Measurements from ENCODE around the gene C9orf50.

C9orf50 gene

DNA sequence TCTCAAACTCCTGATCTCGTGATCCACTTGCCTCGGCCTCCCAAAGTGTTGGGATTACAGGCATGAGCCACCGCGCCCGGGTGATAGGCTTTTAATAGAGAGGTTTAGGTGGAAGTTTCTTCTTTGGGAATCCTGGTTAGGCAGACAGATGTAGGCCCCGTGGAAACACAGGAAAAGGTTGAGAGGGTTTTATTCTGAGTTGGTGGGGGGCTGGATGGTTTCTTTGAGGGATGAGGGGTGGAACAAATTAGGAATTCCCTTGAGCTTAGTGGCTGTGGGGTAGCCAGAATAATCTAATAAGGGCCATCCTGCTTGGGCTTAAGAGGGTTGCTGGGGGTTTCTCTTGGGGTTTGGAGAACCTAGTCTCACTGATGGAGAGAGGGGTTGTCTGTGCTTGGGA, 30.4 kb downstream of the C9orf50 start:
- Mint-ChIP-seq H3K36me3 (ENCODE audit: low read depth) (no peaks in the 10 kb centered on the region), H3K4me1 (peaks cover 68% of the 10 kb centered on the region), H3K9me3 (no peaks in the 10 kb centered on the region), H3K4me3 (peak overlapping the region in 1 of 3 experiments; percentile 14), H3K27ac (peak overlapping the region; percentile 31 to 47 (median 47)), H3K27me3 (ENCODE audit: low read depth) (no peaks in the 10 kb centered on the region)
- TF ChIP-seq, protein P1, sequence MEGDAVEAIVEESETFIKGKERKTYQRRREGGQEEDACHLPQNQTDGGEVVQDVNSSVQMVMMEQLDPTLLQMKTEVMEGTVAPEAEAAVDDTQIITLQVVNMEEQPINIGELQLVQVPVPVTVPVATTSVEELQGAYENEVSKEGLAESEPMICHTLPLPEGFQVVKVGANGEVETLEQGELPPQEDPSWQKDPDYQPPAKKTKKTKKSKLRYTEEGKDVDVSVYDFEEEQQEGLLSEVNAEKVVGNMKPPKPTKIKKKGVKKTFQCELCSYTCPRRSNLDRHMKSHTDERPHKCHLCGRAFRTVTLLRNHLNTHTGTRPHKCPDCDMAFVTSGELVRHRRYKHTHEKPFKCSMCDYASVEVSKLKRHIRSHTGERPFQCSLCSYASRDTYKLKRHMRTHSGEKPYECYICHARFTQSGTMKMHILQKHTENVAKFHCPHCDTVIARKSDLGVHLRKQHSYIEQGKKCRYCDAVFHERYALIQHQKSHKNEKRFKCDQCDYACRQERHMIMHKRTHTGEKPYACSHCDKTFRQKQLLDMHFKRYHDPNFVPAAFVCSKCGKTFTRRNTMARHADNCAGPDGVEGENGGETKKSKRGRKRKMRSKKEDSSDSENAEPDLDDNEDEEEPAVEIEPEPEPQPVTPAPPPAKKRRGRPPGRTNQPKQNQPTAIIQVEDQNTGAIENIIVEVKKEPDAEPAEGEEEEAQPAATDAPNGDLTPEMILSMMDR (IDR thresholded peaks at IDR 0.05; ENCODE audit: unreplicated experiment in 3 of 3) = no peak

DNA sequence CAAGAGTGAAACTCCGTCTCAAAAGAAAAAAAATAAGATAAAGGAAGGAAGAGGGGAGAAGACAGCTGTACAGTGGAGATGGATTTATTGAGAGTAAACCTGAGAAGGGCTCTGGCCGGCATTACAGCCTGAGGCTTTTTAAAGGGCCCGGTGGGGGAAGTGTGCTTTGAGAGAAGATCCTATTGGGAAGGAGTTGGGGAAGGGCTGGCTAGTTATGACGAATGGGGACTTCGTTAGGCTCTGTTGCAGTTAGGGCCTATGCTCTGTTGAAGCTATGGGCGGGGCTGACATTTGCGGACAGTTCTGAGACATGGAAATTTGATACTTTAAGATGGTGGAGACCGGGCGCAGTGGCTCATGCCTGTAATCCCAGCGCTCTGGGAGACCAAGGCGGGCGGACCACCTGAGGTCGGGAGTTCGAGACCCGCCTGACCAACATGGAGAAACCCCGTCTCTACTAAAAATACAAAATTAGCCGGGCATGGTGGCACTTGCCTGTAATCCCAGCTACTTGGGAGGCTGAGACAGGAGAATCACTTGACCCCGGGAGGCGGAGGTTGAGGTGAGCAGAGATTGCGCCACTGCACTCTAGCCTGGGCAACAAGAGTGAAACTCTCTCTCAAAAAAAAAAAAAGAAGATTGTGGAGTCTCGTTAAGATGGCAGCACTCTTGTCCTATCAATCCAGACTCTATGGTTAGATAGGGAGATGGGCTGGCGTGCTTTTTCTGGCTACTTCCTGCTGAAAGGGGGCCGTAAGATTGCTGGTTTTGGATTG, 33.2 kb downstream of the C9orf50 start:
- TF ChIP-seq, protein P1 (IDR thresholded peaks at IDR 0.05; ENCODE audit: unreplicated experiment in 3 of 3) = no peak
- Mint-ChIP-seq H3K4me3 (peak overlapping the region in 2 of 3 experiments; percentile 3 to 4), H3K36me3 (ENCODE audit: low read depth) (no peaks in the 10 kb centered on the region)

DNA sequence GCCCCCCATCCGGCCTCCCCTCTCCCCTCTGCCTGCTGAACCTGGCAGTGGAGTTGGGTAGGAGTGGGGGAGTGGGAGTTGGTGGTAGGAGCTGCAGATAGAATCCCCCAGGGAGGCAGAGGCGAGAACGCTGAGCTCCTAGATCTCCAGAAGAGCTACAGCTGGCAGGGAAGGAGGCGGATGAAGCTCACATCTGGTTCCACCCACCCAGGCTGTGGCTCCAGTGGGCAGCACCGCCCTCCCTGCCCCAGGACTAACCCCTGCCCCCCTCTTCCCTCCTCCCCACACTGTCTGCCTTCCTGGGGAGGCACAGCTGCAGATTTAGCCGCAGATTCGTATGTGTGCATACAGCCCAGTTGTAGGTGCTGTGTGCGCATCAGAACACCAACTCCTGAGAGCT, 34.2 kb downstream of the C9orf50 start:
- Mint-ChIP-seq H3K9me3 (no peaks in the 10 kb centered on the region), H3K27ac (peak overlapping the region; percentile 83 to 94 (median 93)), H3K4me3 (peak overlapping the region in 1 of 3 experiments; percentile 9), H3K4me1 (peaks cover 51% of the 10 kb centered on the region), H3K36me3 (ENCODE audit: low read depth) (no peaks in the 10 kb centered on the region), H3K27me3 (ENCODE audit: low read depth) (no peaks in the 10 kb centered on the region)
- TF ChIP-seq, protein P1 (IDR thresholded peaks at IDR 0.05; ENCODE audit: unreplicated experiment in 3 of 3) = no peak

More for the DNA sequence above, 33.2 kb downstream of the C9orf50 start:
- peaks cover 50% of the 10 kb centered on the region for H3K4me1 Mint-ChIP-seq
- H3K27me3 Mint-ChIP-seq (ENCODE audit: low read depth) = no peaks in the 10 kb centered on the region
- no peaks in the 10 kb centered on the region for H3K9me3 Mint-ChIP-seq
- H3K27ac Mint-ChIP-seq = peak overlapping the region; percentile 83 to 94 (median 93)

DNA sequence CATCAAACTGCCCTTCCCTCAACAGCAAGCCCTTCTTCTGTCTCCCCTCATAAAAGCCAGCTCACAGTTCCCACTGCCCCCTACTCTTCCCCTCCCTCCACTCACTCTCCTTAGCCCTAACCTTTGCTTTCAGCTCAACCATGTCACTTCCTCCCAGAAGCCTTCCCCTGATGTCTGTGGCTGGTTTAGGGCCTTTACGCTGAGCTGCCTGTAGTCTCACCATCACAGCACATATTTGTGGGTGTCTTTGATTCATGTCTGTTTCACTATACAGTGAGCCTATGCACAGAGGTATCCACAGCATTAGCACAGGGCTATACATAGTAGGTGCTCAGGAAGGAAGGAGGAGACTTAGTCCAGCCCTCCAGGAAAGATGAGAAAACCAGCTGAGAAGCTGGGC, 34.7 kb downstream of the C9orf50 start:
- H3K36me3 Mint-ChIP-seq (ENCODE audit: low read depth) = no peaks in the 10 kb centered on the region
- no peak overlapping the region for H3K4me3 Mint-ChIP-seq
- no peaks in the 10 kb centered on the region for H3K9me3 Mint-ChIP-seq
- H3K27me3 Mint-ChIP-seq (ENCODE audit: low read depth) = no peaks in the 10 kb centered on the region
- TF ChIP-seq, protein P1 (IDR thresholded peaks at IDR 0.05; ENCODE audit: unreplicated experiment in 3 of 3) = no peak
- peaks cover 53% of the 10 kb centered on the region for H3K4me1 Mint-ChIP-seq
- H3K27ac Mint-ChIP-seq = peak overlapping the region; percentile 83 to 94 (median 93)

DNA sequence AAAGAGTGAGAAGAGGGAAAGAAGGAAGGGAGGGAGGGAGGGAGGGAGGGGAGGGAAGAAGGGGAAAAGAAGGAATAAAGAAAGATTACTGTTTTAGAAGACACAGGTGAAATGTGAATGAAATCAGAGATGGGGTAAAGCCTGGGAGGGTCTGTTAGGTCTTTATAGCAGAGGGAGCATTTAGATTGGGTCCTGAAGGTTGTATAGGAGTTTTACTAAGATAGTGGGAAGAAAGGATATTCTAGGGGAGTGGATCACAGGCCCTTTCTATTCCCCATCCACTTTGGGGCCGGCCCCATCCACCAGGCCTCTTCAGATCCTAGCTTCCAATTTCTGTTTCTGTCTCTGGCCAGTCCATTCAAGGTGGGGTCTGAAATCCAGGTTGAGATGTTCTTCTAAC, 35.5 kb downstream of the C9orf50 start:
- no peak overlapping the region for H3K4me3 Mint-ChIP-seq
- H3K27ac Mint-ChIP-seq = peak overlapping the region; percentile 47 to 93 (median 90)
- peaks cover 47% of the 10 kb centered on the region for H3K4me1 Mint-ChIP-seq
- H3K9me3 Mint-ChIP-seq = no peaks in the 10 kb centered on the region
- TF ChIP-seq, protein P1 (IDR thresholded peaks at IDR 0.05; ENCODE audit: unreplicated experiment in 3 of 3) = no peak
- no peaks in the 10 kb centered on the region for H3K27me3 Mint-ChIP-seq (ENCODE audit: low read depth)
- no peaks in the 10 kb centered on the region for H3K36me3 Mint-ChIP-seq (ENCODE audit: low read depth)

DNA sequence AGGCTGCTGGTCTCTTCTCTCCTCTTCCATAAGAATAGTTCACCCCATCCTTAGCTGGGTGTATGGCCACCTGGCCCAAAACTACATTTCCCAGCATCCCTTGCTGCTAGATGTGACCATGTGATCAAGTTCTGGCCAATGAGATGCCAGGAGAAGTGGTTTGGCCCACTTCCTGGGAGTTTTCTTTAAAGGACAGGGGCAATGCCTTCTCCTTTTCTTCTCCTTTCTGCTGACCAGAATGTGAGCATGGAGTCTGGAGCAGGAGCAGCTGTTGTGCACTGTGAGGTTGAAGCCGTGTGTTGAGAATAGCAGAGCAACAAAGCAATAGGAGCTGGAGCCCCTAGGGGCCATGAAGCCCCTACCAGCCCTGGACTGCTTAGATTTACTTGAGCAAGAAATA, 36.8 kb downstream of the C9orf50 start:
- H3K27ac Mint-ChIP-seq = peak overlapping the region; percentile 90 to 93 (median 92)

More for the DNA sequence above, 36.8 kb downstream of the C9orf50 start:
- Mint-ChIP-seq H3K9me3 (no peaks in the 10 kb centered on the region), H3K27me3 (ENCODE audit: low read depth) (no peaks in the 10 kb centered on the region), H3K4me3 (no peak overlapping the region), H3K36me3 (ENCODE audit: low read depth) (no peaks in the 10 kb centered on the region), H3K4me1 (peaks cover 42% of the 10 kb centered on the region)
- TF ChIP-seq, protein P1 (IDR thresholded peaks at IDR 0.05; ENCODE audit: unreplicated experiment in 3 of 3) = no peak
